GM23338 (cell line): ENCODE data around the gene STK33. TPM values are rescaled to one million over a fixed set of nuclear protein-coding genes. Genes with fewer than 3 reads are reported as not detected.

Source experiments
- ATAC-seq: fragments of 200-7000 bp; cut with Tn5 transposase; 3 replicates; pipeline ENCODE4 v1.9.1; 2020
- DNase-seq: peaks from one replicate; pipeline ENCODE4 v3.0.0-alpha.2; 2015; ENCODE audit warnings: low spot score
- H2AFZ ChIP-seq: fragments of 200-600 bp; sonication (generic); 2 replicates; pipeline ENCODE4 v1.8.0; 2016; ENCODE audit warnings: antibody characterized with exemption, mild to moderate bottlenecking, moderate library complexity
- H3F3A ChIP-seq: fragments of 200-600 bp; sonication (generic); replicated peaks from 2 replicates; pipeline ENCODE4 v1.8.0; 2017; ENCODE audit warnings: antibody characterized with exemption, mixed run types, low read depth
- H3K27ac ChIP-seq: fragments of 200-600 bp; sonication (generic); 2 replicates; pipeline ENCODE4 v1.6.1; 2016; ENCODE audit warnings: low read depth
- H3K27me3 ChIP-seq: fragments of 200-600 bp; sonication (generic); 2 replicates; pipeline ENCODE4 v1.8.0; 2016; ENCODE audit warnings: mild to moderate bottlenecking, mixed run types, moderate library complexity; ENCODE audit not compliant: insufficient read depth
- H3K36me3 ChIP-seq: fragments of 200-600 bp; sonication (generic); 2 replicates; pipeline ENCODE4 v1.8.0; 2016; ENCODE audit warnings: mild to moderate bottlenecking; ENCODE audit not compliant: insufficient read depth
- H3K4me1 ChIP-seq: fragments of 200-600 bp; sonication (generic); 2 replicates; pipeline ENCODE4 v1.8.0; 2016; ENCODE audit warnings: mild to moderate bottlenecking, moderate library complexity; ENCODE audit not compliant: insufficient read depth
- H3K4me2 ChIP-seq: fragments of 200-600 bp; sonication (generic); 2 replicates; pipeline ENCODE4 v1.7.1; 2017; ENCODE audit warnings: mixed run types
- H3K4me3 ChIP-seq: fragments of 200-600 bp; sonication (generic); 2 replicates; pipeline ENCODE4 v1.6.1; 2016; ENCODE audit warnings: mixed run types
- H3K79me2 ChIP-seq: fragments of 200-600 bp; sonication (generic); replicated peaks from 2 replicates; pipeline ENCODE4 v1.8.0; 2017; ENCODE audit warnings: mild to moderate bottlenecking; ENCODE audit not compliant: insufficient read depth
- H3K9me2 ChIP-seq: fragments of 200-600 bp; sonication (generic); 2 replicates; pipeline ENCODE4 v1.8.0; 2017; ENCODE audit not compliant: insufficient read depth
- H4K20me1 ChIP-seq: fragments of 200-600 bp; sonication (generic); replicated peaks from 2 replicates; pipeline ENCODE4 v1.8.0; 2017; ENCODE audit warnings: mild to moderate bottlenecking; ENCODE audit not compliant: insufficient read depth
- H3K27ac Mint-ChIP-seq: 2 replicates; pipeline ENCODE4 v1.8.0; 2020; ENCODE audit warnings: inconsistent platforms, mild to moderate bottlenecking, moderate library complexity, mixed read lengths
- H3K27me3 Mint-ChIP-seq: 3 replicates; pipeline ENCODE4 v1.8.0; 2022; ENCODE audit warnings: low read depth, mild to moderate bottlenecking, moderate library complexity, mixed read lengths, inconsistent platforms; ENCODE audit not compliant: insufficient read depth, poor library complexity
- H3K36me3 Mint-ChIP-seq: 3 replicates; pipeline ENCODE4 v1.8.0; 2021; ENCODE audit warnings: low read depth, mild to moderate bottlenecking, inconsistent platforms, moderate library complexity, mixed read lengths
- H3K4me1 Mint-ChIP-seq: 3 replicates; pipeline ENCODE4 v1.8.0; 2020; ENCODE audit warnings: mild to moderate bottlenecking, inconsistent platforms, mixed read lengths
- H3K4me3 Mint-ChIP-seq: 3 replicates; pipeline ENCODE4 v1.8.0; 2021; ENCODE audit warnings: moderate library complexity, mild to moderate bottlenecking, inconsistent platforms, mixed read lengths
- H3K9me3 Mint-ChIP-seq: 3 replicates; pipeline ENCODE4 v1.8.0; 2020; ENCODE audit warnings: moderate library complexity, mild to moderate bottlenecking, inconsistent platforms, mixed read lengths
- CREB1 ChIP-seq: fragments of 250-450 bp; sonication (Bioruptor Pico); IDR thresholded peaks from 2 replicates; pipeline ENCODE4 v1.5.0; 2020; ENCODE audit warnings: low read depth, mild to moderate bottlenecking, moderate library complexity
- EZH2 ChIP-seq: fragments of 200-600 bp; sonication (generic); IDR thresholded peaks from one replicate; pipeline ENCODE4 v1.8.0; 2017; ENCODE audit warnings: antibody characterized with exemption, mild to moderate bottlenecking, low read depth; ENCODE audit not compliant: unreplicated experiment
- EZH2phosphoT487 ChIP-seq: fragments of 200-600 bp; sonication (generic); IDR thresholded peaks from one replicate; pipeline ENCODE4 v1.8.1; 2018; ENCODE audit warnings: antibody characterized with exemption; ENCODE audit not compliant: unreplicated experiment
- JUNB ChIP-seq: IDR thresholded peaks from one replicate; pipeline ENCODE4 v1.6.1; 2016; ENCODE audit warnings: antibody characterized with exemption; ENCODE audit not compliant: unreplicated experiment
- NANOG ChIP-seq: IDR thresholded peaks from 2 replicates; pipeline ENCODE4 v1.6.1; 2016; ENCODE audit warnings: antibody characterized with exemption, borderline replicate concordance
- POLR2AphosphoS5 ChIP-seq: IDR thresholded peaks from 2 replicates; pipeline ENCODE4 v1.6.1; 2016; ENCODE audit warnings: antibody characterized with exemption, low read depth
- REST ChIP-seq: IDR thresholded peaks from one replicate; pipeline ENCODE4 v1.6.1; 2018; ENCODE audit warnings: antibody characterized with exemption; ENCODE audit not compliant: unreplicated experiment
- STAT1 ChIP-seq: IDR thresholded peaks from one replicate; pipeline ENCODE4 v1.6.1; 2016; ENCODE audit warnings: antibody characterized with exemption; ENCODE audit not compliant: unreplicated experiment
- ZNF114 ChIP-seq: fragments of 250-450 bp; sonication (Bioruptor Pico); IDR thresholded peaks from 2 replicates; pipeline ENCODE4 v1.5.0; 2020; ENCODE audit warnings: mild to moderate bottlenecking, moderate library complexity
- ZNF331 ChIP-seq: fragments of 250-450 bp; sonication (Bioruptor Pico); IDR thresholded peaks from 2 replicates; pipeline ENCODE4 v1.5.0; 2020; ENCODE audit warnings: low read depth, mild to moderate bottlenecking, moderate library complexity
- polyA plus RNA-seq: library from polyadenylated mRNA; unstranded; fragments of >200 nt; fragmentation: Nextera tagmentation; extraction: Ambion mirVana; gene quantifications from 2 replicates; pipeline ENCODE4 v1.2.1, GENCODE V29; 2016
- total RNA-seq: library from RNA; depleted of rRNA; stranded (reverse); fragments of >200 nt; shearing (Covaris generic); gene quantifications from 2 replicates; pipeline ENCODE4 v1.2.3, GENCODE V29; 2014
- TF ChIP-seq, protein P1 (sequence below): IDR thresholded peaks from 2 replicates; pipeline ENCODE4 v1.6.1; 2016; ENCODE audit warnings: antibody characterized with exemption
- TF ChIP-seq, protein P2 (sequence below): fragments of 250-450 bp; sonication (Bioruptor Pico); IDR thresholded peaks from 2 replicates; pipeline ENCODE4 v1.5.0; 2020; ENCODE audit warnings: mild to moderate bottlenecking, moderate library complexity
- TF ChIP-seq, protein P3 (sequence below), 2 experiments: fragments of 200-600 bp in 1 of 2; sonication (generic) in 1 of 2; conservative IDR thresholded peaks; 2 replicates each; pipeline versions ENCODE4 v1.5.1 to v1.6.1; 2016 to 2017; ENCODE audit warnings: antibody characterized with exemption in 2 of 2, low read depth in 2 of 2, mild to moderate bottlenecking in 2 of 2, moderate library complexity in 1 of 2

Gene STK33
- total and polyA plus RNA-seq, 2 experiments from 2014 or later: 17.2 to 18.2 TPM

DNA sequence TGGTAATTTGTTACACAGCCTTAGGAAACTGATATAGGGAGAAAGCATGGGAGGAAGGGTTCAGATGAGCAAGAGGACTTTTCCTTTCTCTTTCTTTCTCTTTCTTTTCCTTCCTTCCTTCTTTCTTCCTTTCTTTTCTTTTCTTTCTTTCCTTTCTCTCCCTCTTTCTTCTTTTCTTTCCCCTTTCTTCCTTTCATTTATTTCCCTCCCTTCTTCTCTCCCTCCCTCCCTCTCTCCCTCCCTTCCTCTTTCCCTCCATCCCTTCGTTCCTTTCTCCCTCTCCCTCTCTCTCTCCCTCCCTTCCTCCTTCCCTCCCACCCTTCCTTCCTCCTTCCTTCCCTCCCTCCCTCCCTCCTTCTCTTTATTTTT is 222.5 kb downstream of the STK33 start:
- Mint-ChIP-seq H3K27ac (no peak overlapping the region), H3K9me3 (no peaks in the 10 kb centered on the region; the same call in 2 of the 3 replicates), H3K4me1 (peaks cover 14% of the 10 kb centered on the region), H3K36me3 (no peaks in the 10 kb centered on the region; the same call in 2 of the 3 replicates), H3K4me3 (no peak overlapping the region), H3K27me3 (peaks cover 2% of the 10 kb centered on the region)
- H3F3A ChIP-seq: no peaks in the 10 kb centered on the region
- no peaks in the 10 kb centered on the region for H3K36me3 ChIP-seq
- no peaks in the 10 kb centered on the region for H3K27me3 ChIP-seq
- no peak for DNase-seq
- no peak overlapping the region for H3K4me2 ChIP-seq
- no peak overlapping the region for H3K27ac ChIP-seq
- no peak overlapping the region for H2AFZ ChIP-seq
- TF ChIP-seq, protein P1, sequence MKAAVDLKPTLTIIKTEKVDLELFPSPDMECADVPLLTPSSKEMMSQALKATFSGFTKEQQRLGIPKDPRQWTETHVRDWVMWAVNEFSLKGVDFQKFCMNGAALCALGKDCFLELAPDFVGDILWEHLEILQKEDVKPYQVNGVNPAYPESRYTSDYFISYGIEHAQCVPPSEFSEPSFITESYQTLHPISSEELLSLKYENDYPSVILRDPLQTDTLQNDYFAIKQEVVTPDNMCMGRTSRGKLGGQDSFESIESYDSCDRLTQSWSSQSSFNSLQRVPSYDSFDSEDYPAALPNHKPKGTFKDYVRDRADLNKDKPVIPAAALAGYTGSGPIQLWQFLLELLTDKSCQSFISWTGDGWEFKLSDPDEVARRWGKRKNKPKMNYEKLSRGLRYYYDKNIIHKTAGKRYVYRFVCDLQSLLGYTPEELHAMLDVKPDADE: no peak
- no peak for TF ChIP-seq EZH2phosphoT487
- TF ChIP-seq ZNF114 (CRISPR knock-in tag): no peak
- no peak for TF ChIP-seq REST
- TF ChIP-seq EZH2: no peak
- TF ChIP-seq, protein P2, sequence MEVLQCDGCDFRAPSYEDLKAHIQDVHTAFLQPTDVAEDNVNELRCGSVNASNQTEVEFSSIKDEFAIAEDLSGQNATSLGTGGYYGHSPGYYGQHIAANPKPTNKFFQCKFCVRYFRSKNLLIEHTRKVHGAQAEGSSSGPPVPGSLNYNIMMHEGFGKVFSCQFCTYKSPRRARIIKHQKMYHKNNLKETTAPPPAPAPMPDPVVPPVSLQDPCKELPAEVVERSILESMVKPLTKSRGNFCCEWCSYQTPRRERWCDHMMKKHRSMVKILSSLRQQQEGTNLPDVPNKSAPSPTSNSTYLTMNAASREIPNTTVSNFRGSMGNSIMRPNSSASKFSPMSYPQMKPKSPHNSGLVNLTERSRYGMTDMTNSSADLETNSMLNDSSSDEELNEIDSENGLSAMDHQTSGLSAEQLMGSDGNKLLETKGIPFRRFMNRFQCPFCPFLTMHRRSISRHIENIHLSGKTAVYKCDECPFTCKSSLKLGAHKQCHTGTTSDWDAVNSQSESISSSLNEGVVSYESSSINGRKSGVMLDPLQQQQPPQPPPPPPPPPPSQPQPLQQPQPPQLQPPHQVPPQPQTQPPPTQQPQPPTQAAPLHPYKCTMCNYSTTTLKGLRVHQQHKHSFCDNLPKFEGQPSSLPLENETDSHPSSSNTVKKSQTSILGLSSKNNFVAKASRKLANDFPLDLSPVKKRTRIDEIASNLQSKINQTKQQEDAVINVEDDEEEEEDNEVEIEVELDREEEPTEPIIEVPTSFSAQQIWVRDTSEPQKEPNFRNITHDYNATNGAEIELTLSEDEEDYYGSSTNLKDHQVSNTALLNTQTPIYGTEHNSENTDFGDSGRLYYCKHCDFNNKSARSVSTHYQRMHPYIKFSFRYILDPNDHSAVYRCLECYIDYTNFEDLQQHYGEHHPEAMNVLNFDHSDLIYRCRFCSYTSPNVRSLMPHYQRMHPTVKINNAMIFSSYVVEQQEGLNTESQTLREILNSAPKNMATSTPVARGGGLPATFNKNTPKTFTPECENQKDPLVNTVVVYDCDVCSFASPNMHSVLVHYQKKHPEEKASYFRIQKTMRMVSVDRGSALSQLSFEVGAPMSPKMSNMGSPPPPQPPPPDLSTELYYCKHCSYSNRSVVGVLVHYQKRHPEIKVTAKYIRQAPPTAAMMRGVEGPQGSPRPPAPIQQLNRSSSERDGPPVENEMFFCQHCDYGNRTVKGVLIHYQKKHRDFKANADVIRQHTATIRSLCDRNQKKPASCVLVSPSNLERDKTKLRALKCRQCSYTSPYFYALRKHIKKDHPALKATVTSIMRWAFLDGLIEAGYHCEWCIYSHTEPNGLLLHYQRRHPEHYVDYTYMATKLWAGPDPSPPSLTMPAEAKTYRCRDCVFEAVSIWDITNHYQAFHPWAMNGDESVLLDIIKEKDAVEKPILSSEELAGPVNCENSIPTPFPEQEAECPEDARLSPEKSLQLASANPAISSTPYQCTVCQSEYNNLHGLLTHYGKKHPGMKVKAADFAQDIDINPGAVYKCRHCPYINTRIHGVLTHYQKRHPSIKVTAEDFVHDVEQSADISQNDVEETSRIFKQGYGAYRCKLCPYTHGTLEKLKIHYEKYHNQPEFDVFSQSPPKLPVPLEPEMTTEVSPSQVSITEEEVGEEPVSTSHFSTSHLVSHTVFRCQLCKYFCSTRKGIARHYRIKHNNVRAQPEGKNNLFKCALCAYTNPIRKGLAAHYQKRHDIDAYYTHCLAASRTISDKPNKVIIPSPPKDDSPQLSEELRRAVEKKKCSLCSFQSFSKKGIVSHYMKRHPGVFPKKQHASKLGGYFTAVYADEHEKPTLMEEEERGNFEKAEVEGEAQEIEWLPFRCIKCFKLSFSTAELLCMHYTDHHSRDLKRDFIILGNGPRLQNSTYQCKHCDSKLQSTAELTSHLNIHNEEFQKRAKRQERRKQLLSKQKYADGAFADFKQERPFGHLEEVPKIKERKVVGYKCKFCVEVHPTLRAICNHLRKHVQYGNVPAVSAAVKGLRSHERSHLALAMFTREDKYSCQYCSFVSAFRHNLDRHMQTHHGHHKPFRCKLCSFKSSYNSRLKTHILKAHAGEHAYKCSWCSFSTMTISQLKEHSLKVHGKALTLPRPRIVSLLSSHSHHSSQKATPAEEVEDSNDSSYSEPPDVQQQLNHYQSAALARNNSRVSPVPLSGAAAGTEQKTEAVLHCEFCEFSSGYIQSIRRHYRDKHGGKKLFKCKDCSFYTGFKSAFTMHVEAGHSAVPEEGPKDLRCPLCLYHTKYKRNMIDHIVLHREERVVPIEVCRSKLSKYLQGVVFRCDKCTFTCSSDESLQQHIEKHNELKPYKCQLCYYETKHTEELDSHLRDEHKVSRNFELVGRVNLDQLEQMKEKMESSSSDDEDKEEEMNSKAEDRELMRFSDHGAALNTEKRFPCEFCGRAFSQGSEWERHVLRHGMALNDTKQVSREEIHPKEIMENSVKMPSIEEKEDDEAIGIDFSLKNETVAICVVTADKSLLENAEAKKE (CRISPR knock-in tag): no peak
- TF ChIP-seq, protein P3, sequence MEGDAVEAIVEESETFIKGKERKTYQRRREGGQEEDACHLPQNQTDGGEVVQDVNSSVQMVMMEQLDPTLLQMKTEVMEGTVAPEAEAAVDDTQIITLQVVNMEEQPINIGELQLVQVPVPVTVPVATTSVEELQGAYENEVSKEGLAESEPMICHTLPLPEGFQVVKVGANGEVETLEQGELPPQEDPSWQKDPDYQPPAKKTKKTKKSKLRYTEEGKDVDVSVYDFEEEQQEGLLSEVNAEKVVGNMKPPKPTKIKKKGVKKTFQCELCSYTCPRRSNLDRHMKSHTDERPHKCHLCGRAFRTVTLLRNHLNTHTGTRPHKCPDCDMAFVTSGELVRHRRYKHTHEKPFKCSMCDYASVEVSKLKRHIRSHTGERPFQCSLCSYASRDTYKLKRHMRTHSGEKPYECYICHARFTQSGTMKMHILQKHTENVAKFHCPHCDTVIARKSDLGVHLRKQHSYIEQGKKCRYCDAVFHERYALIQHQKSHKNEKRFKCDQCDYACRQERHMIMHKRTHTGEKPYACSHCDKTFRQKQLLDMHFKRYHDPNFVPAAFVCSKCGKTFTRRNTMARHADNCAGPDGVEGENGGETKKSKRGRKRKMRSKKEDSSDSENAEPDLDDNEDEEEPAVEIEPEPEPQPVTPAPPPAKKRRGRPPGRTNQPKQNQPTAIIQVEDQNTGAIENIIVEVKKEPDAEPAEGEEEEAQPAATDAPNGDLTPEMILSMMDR (conservative IDR thresholded peaks at IDR 0.05; ENCODE audit: low read depth in 2 of 2): no peak
- no peak for TF ChIP-seq NANOG
- no peak for TF ChIP-seq STAT1
- TF ChIP-seq POLR2AphosphoS5: no peak
- no peak for TF ChIP-seq CREB1 (CRISPR knock-in tag)
- no peak for TF ChIP-seq JUNB
- no peak for TF ChIP-seq ZNF331
- H3K79me2 ChIP-seq: no peaks in the 10 kb centered on the region
- H3K9me2 ChIP-seq: no peaks in the 10 kb centered on the region
- no peak for ATAC-seq
- no peaks in the 10 kb centered on the region for H4K20me1 ChIP-seq
- H3K4me3 ChIP-seq: no peak overlapping the region
- H3K4me1 ChIP-seq: no peaks in the 10 kb centered on the region
